GM12872 (cell line): ENCODE results near the gene OBSL1.

Source experiments
- CTCF ChIP-seq: IDR thresholded peaks from 3 replicates; pipeline ENCODE4 v1.5.1; 2011; ENCODE audit warnings: low read depth, mild to moderate bottlenecking, low read length, moderate library complexity; ENCODE audit not compliant: insufficient read depth

The OBSL1 gene

DNA sequence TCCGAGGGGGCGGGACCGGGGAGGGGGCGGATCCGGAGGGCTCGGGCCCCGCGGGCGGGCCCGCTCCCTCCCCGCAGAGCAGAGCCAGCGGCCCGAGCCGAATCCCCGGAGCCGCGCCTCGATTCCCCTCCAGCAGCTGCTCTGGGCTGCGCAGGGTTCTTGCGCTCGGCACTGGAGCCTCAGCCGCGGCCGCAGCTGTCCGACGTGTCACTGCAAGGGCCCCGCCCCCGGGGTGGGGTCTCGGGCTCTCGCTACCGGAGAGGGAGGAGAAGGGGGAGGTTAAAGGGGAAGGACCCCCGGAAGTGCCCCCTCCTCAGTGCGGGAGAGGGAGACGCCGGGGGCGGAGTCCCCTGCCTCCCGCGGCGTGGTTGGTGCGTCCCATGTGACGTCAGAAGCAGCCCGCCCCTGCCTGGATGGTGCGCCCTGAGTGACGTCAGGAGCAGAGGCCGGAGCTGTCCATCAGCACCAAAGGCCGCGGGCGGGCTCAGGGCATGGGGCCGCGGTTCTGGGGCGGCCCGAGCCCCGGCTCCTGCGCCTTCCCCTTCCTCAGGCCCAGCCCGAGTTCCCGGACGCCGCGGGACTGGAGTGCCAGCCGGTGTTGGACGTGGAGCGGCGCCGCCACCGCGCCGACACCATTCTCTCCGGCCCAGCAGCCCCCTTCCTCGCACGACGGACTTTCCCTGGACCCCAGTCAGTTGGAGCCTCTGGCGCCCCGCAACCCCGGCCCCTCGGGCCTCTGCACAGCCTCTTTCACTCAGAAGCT, 27.6 kb downstream of the OBSL1 start, which contains the start of the genes CHPF and TMEM198:
CHPF (minus strand) TSS at position 214 of the 763 bp plus-strand sequence. CDS start 271 bp downstream, outside the sequence.
TMEM198 (plus strand) TSS at position 433 of the 763 bp plus-strand sequence. CDS start 700 bp downstream, outside the sequence.
- no peak for TF ChIP-seq CTCF

DNA sequence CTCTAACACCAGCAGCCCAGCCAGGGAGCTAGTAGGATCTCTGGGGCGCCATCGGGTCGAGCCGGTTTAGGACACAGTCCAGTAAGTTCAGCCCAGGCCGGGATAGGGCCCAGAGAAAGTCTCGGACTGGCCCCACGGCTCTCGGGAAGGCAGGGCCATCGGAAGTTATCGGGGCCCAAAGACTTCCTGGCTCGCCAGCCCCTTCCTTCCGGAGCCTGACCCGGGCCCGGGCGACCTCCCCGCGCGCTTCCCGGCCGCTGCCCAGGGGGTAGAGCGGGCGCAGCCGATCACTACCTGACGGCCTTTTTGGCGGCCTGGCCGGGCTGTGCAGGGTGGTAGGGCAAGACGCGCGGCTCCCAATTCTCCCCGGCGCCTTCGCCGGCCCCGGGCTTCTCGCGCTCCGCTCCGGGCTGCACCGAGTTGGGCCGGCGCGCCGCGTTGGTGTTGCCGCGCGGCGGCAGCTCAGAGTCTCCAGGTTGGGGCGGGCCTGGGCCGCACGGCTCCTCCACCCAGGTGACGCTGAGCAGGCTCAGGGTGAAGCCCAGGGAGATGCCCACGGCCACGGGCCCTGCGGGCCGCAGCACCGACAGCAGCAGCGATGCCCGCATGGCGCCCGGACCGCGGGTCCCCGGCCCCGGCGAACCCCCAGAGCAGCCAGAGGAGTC, 28.3 kb downstream of the OBSL1 start:
- TF ChIP-seq CTCF, result no peak

GRCh38 chr2:219541611-219542180, 29.6 kb downstream of the OBSL1 start:
- TF ChIP-seq CTCF, result peak; percentile 93

GRCh38 chr2:219540784-219541504, 30.4 kb downstream of the OBSL1 start:
- TF ChIP-seq CTCF, result no peak

DNA sequence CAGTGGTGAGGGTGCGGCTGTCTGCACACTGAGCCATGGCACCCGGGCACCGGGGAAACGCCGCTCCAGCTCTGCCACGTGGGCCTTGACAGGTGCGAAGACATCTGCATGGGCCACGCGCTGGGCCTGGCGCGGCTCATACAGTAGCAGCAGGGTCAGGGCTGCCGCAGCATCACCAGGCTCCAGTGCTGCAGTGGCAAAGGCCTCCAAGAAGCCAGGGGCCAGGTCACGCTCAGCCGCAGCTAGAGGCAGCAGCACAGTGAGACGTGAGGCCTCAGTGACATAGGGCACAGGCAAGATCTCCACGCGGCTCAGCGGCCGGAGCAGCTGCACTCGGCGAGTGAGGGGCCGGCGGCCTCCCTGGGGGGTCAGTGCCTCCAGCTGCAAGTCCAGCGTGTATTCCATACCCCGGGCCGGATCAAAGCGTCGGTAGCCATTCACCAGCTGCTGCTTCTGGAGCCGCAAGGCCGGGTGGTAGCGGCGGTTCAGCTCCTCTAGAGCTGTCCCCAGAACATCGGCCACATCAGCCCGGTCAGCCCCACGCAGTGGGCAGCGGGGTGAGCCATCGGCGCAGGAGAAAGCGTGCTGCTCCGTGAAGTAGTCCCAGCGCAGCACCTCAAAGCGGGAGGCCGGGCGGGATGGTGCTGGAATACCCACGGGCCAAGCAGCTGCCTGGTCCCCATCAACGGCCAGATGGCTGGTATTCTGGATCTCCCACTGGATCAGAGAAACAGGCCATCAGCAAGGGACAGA, 31.2 kb downstream of the OBSL1 start:
- no peak for TF ChIP-seq CTCF

DNA sequence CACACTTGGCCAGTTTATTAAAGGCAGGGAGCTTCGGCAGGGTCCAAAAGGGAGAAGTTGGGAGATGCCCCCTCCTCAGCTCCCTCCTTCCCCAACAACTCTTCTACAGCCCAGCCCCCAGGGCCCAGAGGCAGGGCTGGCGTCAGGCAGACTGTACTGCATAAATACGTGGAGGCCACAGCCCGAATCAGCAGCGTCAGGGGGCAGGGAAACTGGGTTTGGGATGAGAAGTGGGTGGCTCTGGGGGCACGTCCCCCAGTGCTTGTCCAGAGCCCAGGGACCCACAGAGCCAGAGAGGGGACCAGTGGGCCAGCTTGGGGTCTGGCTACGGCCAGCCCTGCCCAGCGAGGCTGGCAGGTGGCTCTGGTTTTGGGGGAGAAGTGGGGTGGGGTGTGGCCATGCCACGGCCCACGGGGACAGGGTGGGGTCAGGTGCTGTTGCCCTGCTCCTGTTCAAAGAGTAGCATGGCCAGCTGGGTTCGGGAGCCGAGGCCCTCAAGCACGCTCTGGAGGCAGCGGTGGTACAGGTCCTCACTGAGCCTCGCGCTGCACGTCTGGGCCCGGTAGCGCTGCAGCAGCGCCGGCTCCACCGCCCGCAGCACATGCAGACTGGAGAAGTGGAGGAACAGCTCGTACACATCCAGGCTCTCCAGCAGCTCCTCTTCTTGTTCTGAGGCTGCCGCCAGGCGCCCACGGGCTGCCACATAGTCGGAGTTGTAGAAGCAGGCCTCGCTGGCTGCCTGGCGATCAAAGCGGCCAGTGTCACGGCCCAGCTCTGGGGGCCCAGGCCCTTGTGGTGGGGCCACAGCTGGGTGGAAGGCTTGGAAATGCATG, 32.2 kb downstream of the OBSL1 start:
- TF ChIP-seq CTCF, result no peak
